AG09319 (cell line): ENCODE results near the gene SCAPER.

Experiments
- DNase-seq: peaks from one replicate; pipeline ENCODE4 v3.0.0-alpha.2; 2010; ENCODE audit warnings: low read depth; ENCODE audit errors: extremely low read depth
- CTCF ChIP-seq: IDR thresholded peaks from 2 replicates; pipeline ENCODE4 v1.5.1; 2011; ENCODE audit warnings: low read depth, mild to moderate bottlenecking, inconsistent platforms, low read length, moderate library complexity

Gene SCAPER

DNA sequence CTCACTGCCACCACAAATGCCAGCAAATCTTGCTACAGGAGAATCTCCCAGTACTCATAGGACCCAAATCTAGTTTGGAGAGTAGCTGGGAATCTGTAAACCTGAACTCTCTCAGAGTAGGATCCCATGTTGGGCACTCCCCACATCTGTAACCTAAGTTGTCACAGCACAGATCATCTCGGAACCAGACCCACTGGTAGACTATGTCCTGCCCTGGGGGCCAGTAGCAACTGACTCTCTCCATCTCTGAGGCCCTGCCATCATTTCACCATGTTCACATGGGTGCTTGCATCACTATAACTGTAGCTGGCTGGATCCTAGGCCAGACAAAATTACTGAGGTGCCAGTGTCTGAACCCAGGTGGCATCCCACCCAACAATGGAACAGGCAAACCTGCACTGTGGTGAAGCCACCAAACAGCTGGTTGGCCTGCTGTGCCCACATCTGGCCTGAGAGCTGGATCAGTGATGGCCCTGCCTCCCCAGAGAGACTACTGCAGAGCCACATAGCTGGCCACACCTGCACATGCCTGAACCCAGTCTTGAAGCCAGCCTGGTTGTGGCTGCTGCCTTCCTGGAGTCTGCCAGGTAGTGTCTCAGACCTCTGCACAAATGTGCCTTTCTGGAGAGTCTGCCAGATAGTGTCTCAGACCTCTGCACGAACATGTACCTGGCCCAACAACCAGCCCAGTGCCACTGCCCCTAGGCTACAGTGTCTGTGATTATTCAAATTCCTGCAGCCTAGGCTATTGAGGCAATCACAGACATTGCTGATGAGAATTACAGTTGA, 486.6 kb downstream of the SCAPER start:
- no peak for TF ChIP-seq CTCF
- no peak for DNase-seq

- TF ChIP-seq CTCF = no peak
- DNase-seq = no peak
Measured at GRCh38 chr15:76401285-76401684, 503.9 kb downstream of the SCAPER start.

DNA sequence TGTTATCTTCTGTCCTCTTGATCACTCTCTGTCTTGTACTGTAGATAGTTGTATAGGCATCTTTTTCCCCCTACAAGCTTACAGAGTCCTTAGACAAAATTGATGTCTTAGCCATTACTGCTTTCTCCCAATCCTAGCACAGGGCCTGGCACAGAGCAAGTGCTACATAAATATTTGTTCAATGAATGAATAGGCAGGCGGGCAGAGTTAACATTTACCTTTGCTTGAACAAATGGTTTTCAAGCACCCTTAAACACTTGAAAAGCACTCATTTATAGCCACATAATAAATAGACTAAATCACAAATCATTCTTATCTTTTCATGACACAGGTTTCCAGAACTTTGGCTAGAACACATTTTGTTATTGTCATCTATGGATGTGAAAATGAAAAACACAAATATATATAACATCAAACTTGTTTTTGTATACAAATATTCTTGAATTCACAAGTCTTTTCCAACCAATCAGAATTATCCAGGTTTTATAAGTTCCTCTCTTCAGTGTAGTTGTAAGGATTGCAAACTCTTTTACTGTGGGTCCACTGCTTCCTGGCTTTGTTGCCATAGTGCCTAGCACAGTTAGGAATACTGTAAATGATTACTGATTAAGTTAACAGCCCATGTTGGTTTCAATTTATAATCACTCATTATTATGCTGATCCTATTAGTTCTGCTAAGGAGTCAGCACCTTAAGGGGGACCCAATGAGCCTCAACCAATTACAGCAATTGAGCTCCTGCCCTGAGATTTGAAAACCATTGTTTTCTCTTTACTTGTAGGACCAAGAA, 506.6 kb downstream of the SCAPER start:
- DNase-seq = no peak

GRCh38 chr15:76393614-76394013, 511.5 kb downstream of the SCAPER start:
- no peak for TF ChIP-seq CTCF
- DNase-seq = no peak

More for the DNA sequence above, 506.6 kb downstream of the SCAPER start:
- TF ChIP-seq CTCF = no peak

DNA sequence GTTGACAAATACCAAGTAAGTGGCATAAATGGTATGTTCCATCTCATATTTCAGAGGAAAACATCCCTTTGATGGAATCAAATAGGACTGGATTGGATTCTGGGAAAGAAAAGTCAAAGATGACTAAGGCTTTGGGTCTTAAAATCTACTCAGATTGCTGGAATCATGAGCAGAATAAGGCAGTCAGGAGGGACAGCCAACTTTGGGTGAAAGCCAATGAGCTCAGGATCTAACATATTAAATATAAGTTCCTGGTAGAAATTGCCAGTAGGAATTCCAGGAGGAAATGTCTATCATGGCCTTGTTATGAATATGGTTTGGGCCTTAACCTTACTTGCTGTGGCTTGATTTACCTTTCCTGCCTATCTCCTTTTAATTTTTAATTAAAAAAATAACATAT, 513.3 kb downstream of the SCAPER start:
- no peak for DNase-seq
- TF ChIP-seq CTCF = no peak

- no peak for DNase-seq
- TF ChIP-seq CTCF = no peak
Measured at GRCh38 chr15:76391309-76391708, 513.8 kb downstream of the SCAPER start.

DNA sequence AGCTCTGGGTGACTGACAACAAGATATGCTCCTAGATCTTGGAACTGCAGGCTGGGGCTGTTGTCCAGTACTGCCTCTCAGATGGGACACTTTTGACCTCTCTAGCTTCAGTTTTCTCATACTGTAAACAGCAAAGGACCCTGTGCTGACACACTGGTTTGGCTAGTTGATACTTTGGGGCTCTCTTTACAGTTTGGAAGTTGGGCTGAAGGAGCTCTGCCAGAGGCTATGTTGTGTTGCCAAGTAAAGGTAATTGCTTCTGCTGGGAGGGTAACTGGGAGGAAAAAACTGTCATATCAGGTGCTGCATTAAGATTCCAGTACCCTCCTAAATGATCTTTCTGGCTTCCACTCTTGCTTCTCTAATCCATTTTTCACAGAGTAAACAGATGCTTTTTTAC, 514.6 kb downstream of the SCAPER start:
- DNase-seq = no peak
- TF ChIP-seq CTCF = no peak
